A673 (cell line): Measurements from ENCODE around the gene HMX3. TPM values are rescaled to one million over a fixed set of nuclear protein-coding genes. Genes with fewer than 3 reads are reported as not detected.

Source experiments
- BruUV-seq: library from RNA; stranded (reverse); fragments of 400-500 nt; replicated peaks from 2 replicates; lab custom pipeline; 2021; lab: Mats Ljungman, UMichigan
- CTCF ChIA-PET: fragments of 300-600 bp; sonication (Branson Sonifier 250); formaldehyde crosslinking; loops from one replicate; lab custom pipeline; 2022; ENCODE audit warnings: antibody characterized with exemption; lab: Charles Lee
- POLR2A ChIA-PET: fragments of 300-600 bp; sonication (Branson Sonifier 250); formaldehyde crosslinking; loops from one replicate; lab custom pipeline; 2022; ENCODE audit warnings: antibody characterized with exemption; ENCODE audit not compliant: low non-redundant PET; lab: Charles Lee
- DNase-seq: peaks from one replicate; pipeline ENCODE4 v3.0.0-alpha.2; 2015; ENCODE audit warnings: low spot score
- H3K27ac ChIP-seq: fragments of 200-600 bp; sonication (generic); 2 replicates; pipeline ENCODE4 v1.5.1; 2016; ENCODE audit warnings: mixed run types, low read depth, mild to moderate bottlenecking, mixed read lengths, antibody characterized with exemption, low read length; ENCODE audit not compliant: poor library complexity, severe bottlenecking
- H3K27me3 ChIP-seq: fragments of 200-600 bp; sonication (generic); replicated peaks from 2 replicates; pipeline ENCODE4 v1.6.1; 2017; ENCODE audit warnings: mixed run types, low read depth, mild to moderate bottlenecking, mixed read lengths, antibody characterized with exemption, low read length; ENCODE audit not compliant: insufficient read depth, poor library complexity
- H3K36me3 ChIP-seq: fragments of 200-600 bp; sonication (generic); 2 replicates; pipeline ENCODE4 v1.6.1; 2016; ENCODE audit warnings: mixed run types, mild to moderate bottlenecking, mixed read lengths, antibody characterized with exemption, low read length; ENCODE audit not compliant: insufficient read depth, poor library complexity, severe bottlenecking
- H3K4me1 ChIP-seq: fragments of 200-600 bp; sonication (generic); 2 replicates; pipeline ENCODE4 v1.6.1; 2017; ENCODE audit warnings: mixed run types, mild to moderate bottlenecking, mixed read lengths, antibody characterized with exemption, low read length; ENCODE audit not compliant: insufficient read depth, poor library complexity, severe bottlenecking
- H3K4me3 ChIP-seq: fragments of 200-600 bp; sonication (generic); 2 replicates; pipeline ENCODE4 v1.5.1; 2016; ENCODE audit warnings: low read depth, mixed run types, mild to moderate bottlenecking, mixed read lengths, low read length; ENCODE audit not compliant: poor library complexity, severe bottlenecking
- H3K9me3 ChIP-seq: fragments of 200-600 bp; sonication (generic); 2 replicates; pipeline ENCODE4 v1.6.1; 2016; ENCODE audit warnings: mixed run types, low read depth, mild to moderate bottlenecking, mixed read lengths, antibody characterized with exemption, low read length; ENCODE audit not compliant: poor library complexity, severe bottlenecking
- CTCF ChIP-seq: fragments of 300-800, 200-600 bp; sonication (generic); conservative IDR thresholded peaks from 2 replicates; pipeline ENCODE4 v1.5.1; 2017; ENCODE audit warnings: low read depth, mild to moderate bottlenecking, antibody characterized with exemption, low read length, moderate library complexity, mixed read lengths
- EZH2 ChIP-seq: fragments of 200-600 bp; sonication (generic); IDR thresholded peaks from 2 replicates; pipeline ENCODE4 v1.6.1; 2017; ENCODE audit warnings: borderline replicate concordance, low read depth, mild to moderate bottlenecking, mixed read lengths, antibody characterized with exemption, low read length; ENCODE audit not compliant: poor library complexity, severe bottlenecking
- intact Hi-C: fragments of 100-400 bp; cut with micrococcal nuclease; formaldehyde crosslinking; loops from one replicate; pipeline ENCODE4 v1.10.0; 2022; ENCODE audit not compliant: unreplicated experiment
- total RNA-seq: library from RNA; stranded (reverse); gene quantifications from 2 replicates; pipeline ENCODE4 v1.2.3, GENCODE V29; 2021

HMX3 gene
- total RNA-seq, 1 experiment from 2014 or later: 0.26 TPM

DNA sequence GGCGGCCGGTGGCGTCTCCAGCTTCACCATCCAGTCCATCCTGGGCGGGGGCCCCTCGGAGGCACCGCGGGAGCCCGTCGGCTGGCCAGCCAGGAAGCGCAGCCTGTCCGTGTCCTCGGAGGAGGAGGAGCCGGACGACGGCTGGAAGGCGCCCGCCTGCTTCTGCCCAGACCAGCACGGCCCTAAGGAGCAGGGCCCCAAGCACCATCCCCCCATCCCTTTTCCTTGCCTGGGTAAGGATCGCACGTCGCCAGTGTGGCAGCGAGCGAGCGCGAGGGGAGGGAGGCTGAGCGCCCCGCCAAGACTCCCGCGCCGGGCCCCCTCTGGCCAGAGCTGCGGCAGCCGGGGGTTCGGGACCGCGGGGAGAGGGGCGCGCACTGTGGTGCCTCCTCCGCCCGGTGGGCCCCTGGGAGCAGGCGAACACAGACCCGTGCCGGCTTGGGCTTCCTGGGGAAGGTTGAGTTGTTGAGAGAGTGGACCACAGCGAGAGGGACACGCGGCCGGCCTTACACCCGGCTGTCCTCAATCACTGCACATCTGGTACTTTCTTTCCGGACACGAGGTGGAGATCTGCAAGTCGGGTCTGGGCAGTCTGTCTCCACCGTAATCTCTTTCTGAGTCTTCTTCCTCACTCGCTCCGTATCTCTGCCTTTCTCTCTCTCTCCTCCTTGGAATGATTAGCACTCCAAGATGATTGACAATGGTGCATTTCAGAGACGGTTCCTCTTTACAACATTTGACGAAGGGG is 12.8 kb downstream of the HMX3 start:
- TF ChIP-seq CTCF (no peak), EZH2 (peak; percentile 55)
- Histone ChIP-seq H3K9me3 (no peaks in the 10 kb centered on the region), H3K36me3 (no peaks in the 10 kb centered on the region), H3K27ac (no peak overlapping the region), H3K4me3 (peak overlapping the region; percentile 36), H3K27me3 (peaks cover 77% of the 10 kb centered on the region), H3K4me1 (peaks cover 8% of the 10 kb centered on the region)
- intact Hi-C loops: no loop called here
- no TSS peak for BruUV-seq
- no peak for DNase-seq
- ChIA-PET CTCF (no interaction called here), POLR2A (no interaction called here)

DNA sequence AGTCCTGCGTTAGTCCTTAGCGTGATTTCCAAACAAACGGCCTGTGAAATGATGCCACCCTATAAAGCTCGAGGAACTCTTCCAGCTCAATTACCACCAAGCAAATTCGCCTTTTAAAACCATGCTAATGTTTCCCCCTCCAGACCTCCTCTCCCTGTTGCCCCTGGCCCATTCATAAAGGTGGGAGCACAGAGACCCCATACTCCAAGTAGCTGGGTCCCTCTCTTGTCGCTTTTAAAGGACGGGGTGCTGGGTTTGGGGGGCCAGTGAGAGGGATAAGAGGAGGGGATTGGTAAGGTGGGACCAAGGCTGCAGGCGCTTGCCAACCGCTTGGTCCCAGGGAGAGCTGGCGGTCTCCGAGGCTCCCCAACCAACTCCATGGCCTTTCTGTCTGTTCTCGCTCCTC is 13.4 kb downstream of the HMX3 start:
- no peaks in the 10 kb centered on the region for H3K36me3 ChIP-seq
- peaks cover 8% of the 10 kb centered on the region for H3K4me1 ChIP-seq
- DNase-seq: no peak
- H3K27ac ChIP-seq: no peak overlapping the region
- no TSS peak for BruUV-seq
- POLR2A ChIA-PET: no interaction called here
- intact Hi-C loops: no loop called here
- CTCF ChIA-PET: no interaction called here
- peak overlapping the region; percentile 40 for H3K4me3 ChIP-seq
- peaks cover 71% of the 10 kb centered on the region for H3K27me3 ChIP-seq
- H3K9me3 ChIP-seq: no peaks in the 10 kb centered on the region
- TF ChIP-seq CTCF (no peak), EZH2 (no peak)

DNA sequence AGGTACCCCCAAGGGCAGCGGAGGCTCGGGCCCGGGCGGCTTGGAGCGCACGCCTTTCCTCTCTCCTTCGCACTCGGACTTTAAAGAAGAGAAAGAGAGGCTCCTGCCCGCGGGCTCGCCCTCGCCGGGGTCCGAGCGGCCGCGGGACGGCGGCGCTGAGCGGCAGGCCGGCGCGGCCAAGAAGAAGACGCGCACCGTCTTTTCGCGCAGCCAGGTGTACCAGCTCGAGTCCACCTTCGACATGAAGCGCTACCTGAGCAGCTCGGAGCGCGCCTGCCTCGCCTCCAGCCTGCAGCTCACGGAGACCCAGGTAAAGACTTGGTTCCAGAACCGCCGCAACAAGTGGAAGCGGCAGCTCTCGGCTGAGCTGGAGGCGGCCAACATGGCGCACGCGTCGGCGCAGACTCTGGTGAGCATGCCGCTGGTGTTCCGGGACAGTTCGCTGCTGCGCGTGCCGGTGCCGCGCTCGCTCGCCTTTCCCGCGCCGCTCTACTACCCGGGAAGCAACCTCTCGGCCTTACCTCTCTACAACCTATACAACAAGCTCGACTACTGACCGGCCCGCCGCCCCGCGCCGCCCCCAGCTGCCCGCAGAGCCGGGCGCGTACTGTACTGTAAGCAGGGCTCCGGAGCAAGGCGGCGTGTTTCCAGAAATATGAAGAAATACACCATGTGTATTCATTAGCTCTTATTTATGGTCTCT is 13.9 kb downstream of the HMX3 start:
- no TSS peak for BruUV-seq
- POLR2A ChIA-PET: no interaction called here

More for the DNA sequence above, 13.9 kb downstream of the HMX3 start:
- DNase-seq: no peak
- TF ChIP-seq EZH2: peak; percentile 85
- TF ChIP-seq CTCF: no peak
- no peak overlapping the region for H3K27ac ChIP-seq
- CTCF ChIA-PET: no interaction called here
- H3K9me3 ChIP-seq: no peaks in the 10 kb centered on the region
- H3K36me3 ChIP-seq: no peaks in the 10 kb centered on the region
- peaks cover 8% of the 10 kb centered on the region for H3K4me1 ChIP-seq
- peak overlapping the region; percentile 40 for H3K4me3 ChIP-seq
- intact Hi-C loops: no loop called here
- peaks cover 66% of the 10 kb centered on the region for H3K27me3 ChIP-seq
